Osteoblast (primary cell): ENCODE data around the gene TGFBR3L. TPM values are rescaled to one million over a fixed set of nuclear protein-coding genes. Genes with fewer than 3 reads are reported as not detected.

Experiments
- DNase-seq: peaks from one replicate; pipeline ENCODE4 v3.0.0; 2011; ENCODE audit warnings: low spot score, mixed read lengths; ENCODE audit not compliant: insufficient read length; ENCODE audit errors: missing footprints
- H2AFZ ChIP-seq: 2 replicates; pipeline ENCODE4 v1.6.0; 2011; ENCODE audit warnings: mild to moderate bottlenecking, low read length
- H3K27ac ChIP-seq: 2 replicates; pipeline ENCODE4 v1.5.1; 2011; ENCODE audit warnings: mild to moderate bottlenecking, low read depth, low read length, moderate library complexity
- H3K27me3 ChIP-seq: 2 replicates; pipeline ENCODE4 v1.6.0; 2012; ENCODE audit warnings: mild to moderate bottlenecking, control low read depth, inconsistent platforms, low read length, moderate library complexity; ENCODE audit not compliant: insufficient read depth
- H3K36me3 ChIP-seq: 2 replicates; pipeline ENCODE4 v1.5.1; 2011; ENCODE audit warnings: mild to moderate bottlenecking, low read length, control low read depth, moderate library complexity; ENCODE audit not compliant: insufficient read depth
- H3K4me1 ChIP-seq: 2 replicates; pipeline ENCODE4 v1.5.1; 2011; ENCODE audit warnings: mild to moderate bottlenecking, low read length, control low read depth, moderate library complexity; ENCODE audit not compliant: insufficient read depth
- H3K4me2 ChIP-seq: 2 replicates; pipeline ENCODE4 v1.6.0; 2011; ENCODE audit warnings: mild to moderate bottlenecking, low read length; ENCODE audit not compliant: insufficient read depth
- H3K4me3 ChIP-seq: fragments of 200-600 bp; sonication (generic); 3 replicates; pipeline ENCODE4 v1.5.1; 2012; ENCODE audit warnings: mild to moderate bottlenecking, low read length, inconsistent platforms; ENCODE audit not compliant: insufficient read depth
- H3K79me2 ChIP-seq: 2 replicates; pipeline ENCODE4 v1.6.0; 2012; ENCODE audit warnings: mild to moderate bottlenecking, low read length, control low read depth, inconsistent platforms; ENCODE audit not compliant: insufficient read depth
- H3K9me3 ChIP-seq: 2 replicates; pipeline ENCODE4 v1.5.1; 2011; ENCODE audit warnings: low read depth, low read length, control low read depth
- H4K20me1 ChIP-seq: 2 replicates; pipeline ENCODE4 v1.6.0; 2012; ENCODE audit warnings: mild to moderate bottlenecking, low read length, control low read depth; ENCODE audit not compliant: insufficient read depth
- CTCF ChIP-seq: IDR thresholded peaks from 2 replicates; pipeline ENCODE4 v1.5.1; 2011; ENCODE audit warnings: mild to moderate bottlenecking, low read depth, low read length, moderate library complexity; ENCODE audit errors: extremely low read depth
- total RNA-seq: library from RNA; depleted of rRNA; stranded (reverse); fragments of >200 nt; gene quantifications from 2 replicates; pipeline ENCODE4 v1.2.3, GENCODE V29; 2012

Gene TGFBR3L
- total RNA-seq, 1 donor, result under 0.01 TPM

GRCh38 chr19:7925171-7925851 is 10.7 kb downstream of the TGFBR3L start:
- Histone ChIP-seq H3K9me3 (no peaks in the 10 kb centered on the region), H2AFZ (no peak overlapping the region), H4K20me1 (peaks cover 9% of the 10 kb centered on the region), H3K4me1 (peaks cover 35% of the 10 kb centered on the region), H3K27ac (no peak overlapping the region), H3K27me3 (no peaks in the 10 kb centered on the region), H3K36me3 (peaks cover 14% of the 10 kb centered on the region), H3K4me3 (peak overlapping the region; percentile 56), H3K79me2 (peaks cover 17% of the 10 kb centered on the region), H3K4me2 (peak overlapping the region; percentile 55)
- TF ChIP-seq CTCF, result peak; percentile 66
- peak; percentile 99 for DNase-seq

- peak; percentile 97 for DNase-seq
- H3K27ac ChIP-seq, result no peak within 1 kb of the TSS
- no peak for TF ChIP-seq CTCF
These were observed 11.5 kb downstream of the TGFBR3L start, which contains the start of gene CTXN1 for GRCh38 chr19:7926021-7926726. Gene CTXN1, minus strand, starts transcription at chr19:7926135. Its CDS starts 597 bp downstream, at chr19:7925538.

GRCh38 chr19:7926727-7927604 is 12.3 kb downstream of the TGFBR3L start:
- no peaks in the 10 kb centered on the region for H3K27me3 ChIP-seq
- H3K36me3 ChIP-seq, result peaks cover 22% of the 10 kb centered on the region
- H3K27ac ChIP-seq, result no peak overlapping the region
- H3K4me1 ChIP-seq, result peaks cover 25% of the 10 kb centered on the region
- H3K4me3 ChIP-seq, result no peak overlapping the region
- no peak for TF ChIP-seq CTCF
- H3K79me2 ChIP-seq, result peaks cover 12% of the 10 kb centered on the region
- H3K9me3 ChIP-seq, result no peaks in the 10 kb centered on the region
- no peak overlapping the region for H2AFZ ChIP-seq
- peak overlapping the region; percentile 83 for H3K4me2 ChIP-seq
- H4K20me1 ChIP-seq, result peaks cover 4% of the 10 kb centered on the region
- DNase-seq, result peak; percentile 66

More at GRCh38 chr19:7926021-7926726, 11.5 kb downstream of the TGFBR3L start, which contains the start of gene CTXN1:
- Histone ChIP-seq H3K79me2 (peaks cover 17% of the 10 kb centered on the region), H3K4me1 (peaks cover 32% of the 10 kb centered on the region), H3K36me3 (peaks cover 22% of the 10 kb centered on the region), H3K4me2 (peak within 1 kb of the TSS; percentile 83), H2AFZ (no peak within 1 kb of the TSS), H3K27me3 (no peaks in the 10 kb centered on the region), H3K9me3 (no peaks in the 10 kb centered on the region), H3K4me3 (peak within 1 kb of the TSS; percentile 66), H4K20me1 (peaks cover 9% of the 10 kb centered on the region)
